HEK293 (cell line): ENCODE measurements around the gene NFATC3.
A peak's percentile ranks its signal among the peaks of the same experiment; 100 is the strongest.

ENCODE experiments used
- CTCF ChIA-PET: fragments of 350-600 bp; formaldehyde crosslinking; extraction: SDS; loops from one replicate; lab custom pipeline; 2021; ENCODE audit warnings: antibody characterized with exemption; lab: Yijun Ruan, JAX
- POLR2A ChIA-PET: fragments of 300-600 bp; formaldehyde crosslinking; extraction: SDS; loops from one replicate; lab custom pipeline; 2020; ENCODE audit warnings: antibody characterized with exemption, inconsistent platforms; lab: Yijun Ruan, JAX
- H3K27ac ChIP-seq: fragments of 200-500 bp; sonication (Bioruptor generic); 2 replicates; pipeline ENCODE4 v1.5.1; 2014; ENCODE audit warnings: low read depth, low read length, control low read depth, inconsistent platforms; ENCODE audit errors: extremely low read depth
- H3K36me3 ChIP-seq, 2 experiments: fragments of 200-500 bp in 1 of 2; sonication (Bioruptor generic) in 1 of 2; 1 replicate in 1 of 2; 2 replicates in 1 of 2; pipeline ENCODE4 v1.5.1; 2014 to 2017; ENCODE audit warnings: inconsistent platforms in 2 of 2, low read length in 2 of 2; ENCODE audit not compliant: control insufficient read depth in 2 of 2, insufficient read depth in 1 of 2
- H3K4me1 ChIP-seq: fragments of 200-500 bp; sonication (Bioruptor generic); 2 replicates; pipeline ENCODE4 v1.5.1; 2014; ENCODE audit warnings: mild to moderate bottlenecking, low read length, inconsistent platforms; ENCODE audit not compliant: control insufficient read depth, insufficient read depth
- H3K4me3 ChIP-seq: 2 replicates; pipeline ENCODE4 v1.5.1; 2011; ENCODE audit warnings: low read depth, mild to moderate bottlenecking, control low read depth, low read length, moderate library complexity
- H3K9me3 ChIP-seq: fragments of 200-500 bp; sonication (Bioruptor generic); 2 replicates; pipeline ENCODE4 v1.5.1; 2014; ENCODE audit warnings: low read depth, low read length, inconsistent platforms; ENCODE audit not compliant: control insufficient read depth, insufficient read depth
- FEZF1 ChIP-seq: fragments of 450-650 bp; formaldehyde crosslinking; IDR thresholded peaks from 2 replicates; pipeline ENCODE4 v1.5.1; 2016; ENCODE audit warnings: missing biosample characterization, missing genetic modification characterization
- GLIS1 ChIP-seq: fragments of 450-650 bp; formaldehyde crosslinking; IDR thresholded peaks from 2 replicates; pipeline ENCODE4 v1.5.1; 2016; ENCODE audit warnings: missing biosample characterization, missing genetic modification characterization
- GLIS2 ChIP-seq: fragments of 450-650 bp; formaldehyde crosslinking; IDR thresholded peaks from 2 replicates; pipeline ENCODE4 v1.5.1; 2016; ENCODE audit warnings: missing biosample characterization, missing genetic modification characterization
- KLF1 ChIP-seq: fragments of 450-650 bp; formaldehyde crosslinking; IDR thresholded peaks from 2 replicates; pipeline ENCODE4 v1.5.1; 2016; ENCODE audit warnings: missing biosample characterization, missing genetic modification characterization
- KLF10 ChIP-seq: fragments of 450-650 bp; IDR thresholded peaks from 2 replicates; pipeline ENCODE4 v1.5.1; 2018; ENCODE audit warnings: missing biosample characterization, mild to moderate bottlenecking, missing genetic modification characterization
- KLF7 ChIP-seq: fragments of 450-650 bp; formaldehyde crosslinking; IDR thresholded peaks from 2 replicates; pipeline ENCODE4 v1.5.1; 2016; ENCODE audit warnings: missing biosample characterization, missing genetic modification characterization, borderline replicate concordance
- KLF9 ChIP-seq: fragments of 450-650 bp; formaldehyde crosslinking; IDR thresholded peaks from 2 replicates; pipeline ENCODE4 v1.5.1; 2016; ENCODE audit warnings: missing biosample characterization, missing genetic modification characterization, low read depth
- OSR2 ChIP-seq: fragments of 450-650 bp; formaldehyde crosslinking; IDR thresholded peaks from 2 replicates; pipeline ENCODE4 v1.5.1; 2016; ENCODE audit warnings: missing biosample characterization, missing genetic modification characterization
- PRDM1 ChIP-seq: fragments of 450-650 bp; formaldehyde crosslinking; IDR thresholded peaks from 2 replicates; pipeline ENCODE4; 2016; ENCODE audit warnings: missing biosample characterization, missing genetic modification characterization
- SALL2 ChIP-seq: fragments of 450-650 bp; formaldehyde crosslinking; IDR thresholded peaks from 2 replicates; pipeline ENCODE4 v1.5.0; 2017; ENCODE audit warnings: missing biosample characterization, mild to moderate bottlenecking, missing genetic modification characterization, borderline replicate concordance
- SCRT1 ChIP-seq: fragments of 450-650 bp; formaldehyde crosslinking; IDR thresholded peaks from 2 replicates; pipeline ENCODE4 v1.5.1; 2016; ENCODE audit warnings: missing biosample characterization, missing genetic modification characterization, borderline replicate concordance
- SCRT2 ChIP-seq: fragments of 450-650 bp; formaldehyde crosslinking; IDR thresholded peaks from 2 replicates; pipeline ENCODE4 v1.5.1; 2016; ENCODE audit warnings: missing biosample characterization, missing genetic modification characterization
- SP2 ChIP-seq: fragments of 450-650 bp; formaldehyde crosslinking; IDR thresholded peaks from 2 replicates; pipeline ENCODE4 v1.5.1; 2016; ENCODE audit warnings: missing biosample characterization, missing genetic modification characterization
- SP3 ChIP-seq: fragments of 450-650 bp; formaldehyde crosslinking; IDR thresholded peaks from 2 replicates; pipeline ENCODE4 v1.5.1; 2016; ENCODE audit warnings: missing biosample characterization, missing genetic modification characterization
- TRIM28 ChIP-seq: IDR thresholded peaks from 2 replicates; pipeline ENCODE4 v1.6.1; 2011; ENCODE audit warnings: low read length, control low read depth, borderline replicate concordance
- YY1 ChIP-seq: fragments of 450-650 bp; formaldehyde crosslinking; IDR thresholded peaks from 2 replicates; pipeline ENCODE4 v1.5.1; 2018; ENCODE audit warnings: missing biosample characterization, missing genetic modification characterization
- ZBTB1 ChIP-seq: fragments of 450-650 bp; formaldehyde crosslinking; IDR thresholded peaks from 2 replicates; pipeline ENCODE4 v1.5.1; 2016; ENCODE audit warnings: missing biosample characterization, missing genetic modification characterization
- ZFHX2 ChIP-seq: fragments of 450-650 bp; formaldehyde crosslinking; conservative IDR thresholded peaks from 2 replicates; pipeline ENCODE4 v1.5.1; 2016; ENCODE audit warnings: missing biosample characterization, missing genetic modification characterization
- ZIC2 ChIP-seq: fragments of 450-650 bp; formaldehyde crosslinking; IDR thresholded peaks from 2 replicates; pipeline ENCODE4 v1.5.1; 2016; ENCODE audit warnings: missing biosample characterization, missing genetic modification characterization
- ZNF10 ChIP-seq: fragments of 450-650 bp; formaldehyde crosslinking; IDR thresholded peaks from 2 replicates; pipeline ENCODE4 v1.5.1; 2017; ENCODE audit warnings: missing biosample characterization, missing genetic modification characterization
- ZNF133 ChIP-seq: fragments of 450-650 bp; formaldehyde crosslinking; IDR thresholded peaks from 2 replicates; pipeline ENCODE4 v1.5.1; 2016; ENCODE audit warnings: missing biosample characterization, missing genetic modification characterization
- ZNF600 ChIP-seq: fragments of 450-650 bp; formaldehyde crosslinking; IDR thresholded peaks from 2 replicates; pipeline ENCODE4 v1.5.1; 2016; ENCODE audit warnings: missing biosample characterization, missing genetic modification characterization
- ZNF747 ChIP-seq: fragments of 450-650 bp; formaldehyde crosslinking; IDR thresholded peaks from 2 replicates; pipeline ENCODE4 v1.5.1; 2016; ENCODE audit warnings: missing biosample characterization, missing genetic modification characterization
- TF ChIP-seq, protein P1 (sequence below): fragments of 450-650 bp; formaldehyde crosslinking; conservative IDR thresholded peaks from 2 replicates; pipeline ENCODE4 v1.5.1; 2016; ENCODE audit warnings: low read depth, missing biosample characterization, missing genetic modification characterization
- TF ChIP-seq, protein P2 (sequence below): fragments of 450-650 bp; formaldehyde crosslinking; IDR thresholded peaks from 2 replicates; pipeline ENCODE4 v1.5.1; 2016; ENCODE audit warnings: missing biosample characterization, missing genetic modification characterization, low read depth
- TF ChIP-seq, protein P3 (sequence below): fragments of 450-650 bp; formaldehyde crosslinking; IDR thresholded peaks from 2 replicates; pipeline ENCODE4 v1.5.1; 2016; ENCODE audit warnings: missing biosample characterization, missing genetic modification characterization
- TF ChIP-seq, protein P4 (sequence below): fragments of 450-650 bp; formaldehyde crosslinking; optimal IDR thresholded peaks from 2 replicates; pipeline ENCODE3; 2016; ENCODE audit warnings: missing biosample characterization, mild to moderate bottlenecking, missing genetic modification characterization

The NFATC3 gene

DNA sequence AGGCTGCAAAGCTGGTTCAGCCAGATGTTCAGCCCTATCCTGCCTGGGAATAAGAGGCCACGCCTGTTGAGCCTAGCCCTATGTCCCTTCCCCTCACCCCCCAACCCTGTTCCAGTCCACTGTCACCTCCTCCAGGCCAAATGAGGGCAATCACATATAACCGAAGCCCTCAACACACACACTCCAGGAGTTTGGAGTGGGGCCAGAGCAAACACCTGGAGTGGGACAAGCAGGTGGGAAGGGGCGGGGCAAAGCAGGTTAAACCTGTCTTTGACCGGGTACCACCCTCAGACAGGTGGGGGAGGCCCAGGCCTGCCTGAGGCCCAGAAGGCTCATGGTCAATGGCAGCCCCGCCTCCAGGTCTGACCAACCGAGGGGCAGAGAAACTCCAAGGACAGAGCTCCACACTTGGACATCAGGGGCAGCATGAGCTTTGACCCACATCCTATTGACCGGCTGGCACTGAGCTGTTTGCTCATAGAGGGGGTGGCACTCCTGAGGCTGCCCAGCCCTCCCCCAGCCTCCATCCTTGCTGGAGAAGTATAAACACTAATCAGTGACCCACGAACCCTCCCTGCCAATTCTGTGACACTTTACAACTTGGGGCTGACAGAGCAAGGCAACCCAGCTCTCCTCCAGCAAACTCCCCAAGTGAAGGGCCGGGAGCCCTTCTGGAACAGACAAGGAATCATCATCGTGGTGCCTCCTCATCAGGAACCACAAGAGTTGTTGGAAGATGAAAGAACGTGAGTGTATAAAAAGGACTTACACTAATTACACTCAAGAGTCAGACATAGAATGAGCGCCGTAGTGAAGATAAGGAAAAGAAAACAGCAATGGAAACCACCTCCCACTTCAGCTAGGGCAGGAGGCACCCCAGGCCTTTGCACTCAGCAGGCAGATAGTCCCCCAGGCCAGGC, 149.3 kb downstream of the NFATC3 start:
- Histone ChIP-seq H3K27ac (peak overlapping the region; percentile 75), H3K4me1 (peaks cover 7% of the 10 kb centered on the region; the same call in 1 of the 2 replicates), H3K36me3 (peaks cover 0 to 38% of the 10 kb centered on the region in 2 experiments; a peak in 1 of 3 replicates), H3K9me3 (no peaks in the 10 kb centered on the region), H3K4me3 (peak overlapping the region; percentile 63)
- ChIA-PET POLR2A (interaction anchor here (2.2 to 3.3 kb wide), 2 partner anchors 77 to 149 kb away, joined by 7 to 17 read pairs; partner anchors contain the start of genes NFATC3, PRMT7 and SLC7A6OS), CTCF (interaction anchor here (0.5 to 0.8 kb wide), 3 partner anchors 141 to 160 kb away, joined by 3 read pairs; no protein-coding TSS in a partner anchor)
- TF ChIP-seq SCRT1 (tag by site-specific recombination) (peak; percentile 44; the same call in 1 of the 2 replicates), SP3 (tag by site-specific recombination) (peak; percentile 56), ZFHX2 (tag by site-specific recombination) (no peak), SCRT2 (tag by site-specific recombination) (peak; percentile 81), YY1 (tag by site-specific recombination) (no peak), ZNF133 (tag by site-specific recombination) (no peak), GLIS1 (tag by site-specific recombination) (0 out of 2 replicates have a peak, but pooled peaks have one; percentile 9), SP2 (peak; percentile 54), ZBTB1 (tag by site-specific recombination) (no peak), KLF9 (tag by site-specific recombination) (peak; percentile 45; the same call in 1 of the 2 replicates), ZNF600 (tag by site-specific recombination) (0 out of 2 replicates have a peak, but pooled peaks have one; percentile 15), GLIS2 (tag by site-specific recombination) (0 out of 2 replicates have a peak, but pooled peaks have one; percentile 12), ZIC2 (tag by site-specific recombination) (0 out of 2 replicates have a peak, but pooled peaks have one; percentile 12), OSR2 (tag by site-specific recombination) (no peak), PRDM1 (tag by site-specific recombination) (0 out of 2 replicates have a peak, but pooled peaks have one; percentile 12), ZNF10 (tag by site-specific recombination) (peak; percentile 64; the same call in 1 of the 2 replicates), SALL2 (tag by site-specific recombination) (no peak), KLF1 (tag by site-specific recombination) (peak; percentile 87), ZNF747 (tag by site-specific recombination) (no peak), FEZF1 (tag by site-specific recombination) (peak; percentile 70), TRIM28 (peak; percentile 13; the same call in 1 of the 2 replicates), KLF7 (peak; percentile 28; the same call in 1 of the 2 replicates), KLF10 (tag by site-specific recombination) (0 out of 2 replicates have a peak, but pooled peaks have one; percentile 48)
- TF ChIP-seq, protein P1, sequence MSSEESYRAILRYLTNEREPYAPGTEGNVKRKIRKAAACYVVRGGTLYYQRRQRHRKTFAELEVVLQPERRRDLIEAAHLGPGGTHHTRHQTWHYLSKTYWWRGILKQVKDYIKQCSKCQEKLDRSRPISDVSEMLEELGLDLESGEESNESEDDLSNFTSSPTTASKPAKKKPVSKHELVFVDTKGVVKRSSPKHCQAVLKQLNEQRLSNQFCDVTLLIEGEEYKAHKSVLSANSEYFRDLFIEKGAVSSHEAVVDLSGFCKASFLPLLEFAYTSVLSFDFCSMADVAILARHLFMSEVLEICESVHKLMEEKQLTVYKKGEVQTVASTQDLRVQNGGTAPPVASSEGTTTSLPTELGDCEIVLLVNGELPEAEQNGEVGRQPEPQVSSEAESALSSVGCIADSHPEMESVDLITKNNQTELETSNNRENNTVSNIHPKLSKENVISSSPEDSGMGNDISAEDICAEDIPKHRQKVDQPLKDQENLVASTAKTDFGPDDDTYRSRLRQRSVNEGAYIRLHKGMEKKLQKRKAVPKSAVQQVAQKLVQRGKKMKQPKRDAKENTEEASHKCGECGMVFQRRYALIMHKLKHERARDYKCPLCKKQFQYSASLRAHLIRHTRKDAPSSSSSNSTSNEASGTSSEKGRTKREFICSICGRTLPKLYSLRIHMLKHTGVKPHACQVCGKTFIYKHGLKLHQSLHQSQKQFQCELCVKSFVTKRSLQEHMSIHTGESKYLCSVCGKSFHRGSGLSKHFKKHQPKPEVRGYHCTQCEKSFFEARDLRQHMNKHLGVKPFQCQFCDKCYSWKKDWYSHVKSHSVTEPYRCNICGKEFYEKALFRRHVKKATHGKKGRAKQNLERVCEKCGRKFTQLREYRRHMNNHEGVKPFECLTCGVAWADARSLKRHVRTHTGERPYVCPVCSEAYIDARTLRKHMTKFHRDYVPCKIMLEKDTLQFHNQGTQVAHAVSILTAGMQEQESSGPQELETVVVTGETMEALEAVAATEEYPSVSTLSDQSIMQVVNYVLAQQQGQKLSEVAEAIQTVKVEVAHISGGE (tag by site-specific recombination): peak; percentile 42; the same call in 1 of the 2 replicates
- TF ChIP-seq, protein P2, sequence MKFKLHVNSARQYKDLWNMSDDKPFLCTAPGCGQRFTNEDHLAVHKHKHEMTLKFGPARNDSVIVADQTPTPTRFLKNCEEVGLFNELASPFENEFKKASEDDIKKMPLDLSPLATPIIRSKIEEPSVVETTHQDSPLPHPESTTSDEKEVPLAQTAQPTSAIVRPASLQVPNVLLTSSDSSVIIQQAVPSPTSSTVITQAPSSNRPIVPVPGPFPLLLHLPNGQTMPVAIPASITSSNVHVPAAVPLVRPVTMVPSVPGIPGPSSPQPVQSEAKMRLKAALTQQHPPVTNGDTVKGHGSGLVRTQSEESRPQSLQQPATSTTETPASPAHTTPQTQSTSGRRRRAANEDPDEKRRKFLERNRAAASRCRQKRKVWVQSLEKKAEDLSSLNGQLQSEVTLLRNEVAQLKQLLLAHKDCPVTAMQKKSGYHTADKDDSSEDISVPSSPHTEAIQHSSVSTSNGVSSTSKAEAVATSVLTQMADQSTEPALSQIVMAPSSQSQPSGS (tag by site-specific recombination): no peak
- TF ChIP-seq, protein P3, sequence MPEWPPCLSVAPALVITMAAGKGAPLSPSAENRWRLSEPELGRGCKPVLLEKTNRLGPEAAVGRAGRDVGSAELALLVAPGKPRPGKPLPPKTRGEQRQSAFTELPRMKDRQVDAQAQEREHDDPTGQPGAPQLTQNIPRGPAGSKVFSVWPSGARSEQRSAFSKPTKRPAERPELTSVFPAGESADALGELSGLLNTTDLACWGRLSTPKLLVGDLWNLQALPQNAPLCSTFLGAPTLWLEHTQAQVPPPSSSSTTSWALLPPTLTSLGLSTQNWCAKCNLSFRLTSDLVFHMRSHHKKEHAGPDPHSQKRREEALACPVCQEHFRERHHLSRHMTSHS (tag by site-specific recombination): no peak
- TF ChIP-seq, protein P4, sequence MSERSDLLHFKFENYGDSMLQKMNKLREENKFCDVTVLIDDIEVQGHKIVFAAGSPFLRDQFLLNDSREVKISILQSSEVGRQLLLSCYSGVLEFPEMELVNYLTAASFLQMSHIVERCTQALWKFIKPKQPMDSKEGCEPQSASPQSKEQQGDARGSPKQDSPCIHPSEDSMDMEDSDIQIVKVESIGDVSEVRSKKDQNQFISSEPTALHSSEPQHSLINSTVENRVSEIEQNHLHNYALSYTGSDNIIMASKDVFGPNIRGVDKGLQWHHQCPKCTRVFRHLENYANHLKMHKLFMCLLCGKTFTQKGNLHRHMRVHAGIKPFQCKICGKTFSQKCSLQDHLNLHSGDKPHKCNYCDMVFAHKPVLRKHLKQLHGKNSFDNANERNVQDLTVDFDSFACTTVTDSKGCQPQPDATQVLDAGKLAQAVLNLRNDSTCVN (tag by site-specific recombination): no peak
